Right cardiac atrium (tissue), 5 donors: Measurements from ENCODE around the gene RABGAP1L. TPM values are rescaled to one million over a fixed set of nuclear protein-coding genes. Genes with fewer than 3 reads are reported as not detected.

Experiments
- ATAC-seq, 2 donors: fragments of 200-7000 bp; cut with Tn5 transposase; one replicate each; pipeline versions ENCODE4 v1.8.0 to v1.9.1; 2020; ENCODE audit warnings: moderate library complexity in 2 of 2, mild to moderate bottlenecking in 1 of 2
- DNase-seq, 3 donors: peaks; one replicate each; pipeline ENCODE4 v3.0.0-alpha.2; 2020
- H3K27ac ChIP-seq: one replicate; pipeline ENCODE4 v1.5.1; 2013; ENCODE audit warnings: mild to moderate bottlenecking, low read length, control low read depth, moderate library complexity
- H3K27me3 ChIP-seq: one replicate; pipeline ENCODE4 v1.6.1; 2013; ENCODE audit not compliant: control insufficient read depth, insufficient read depth
- H3K4me1 ChIP-seq: one replicate; pipeline ENCODE4 v1.6.1; 2013; ENCODE audit warnings: low read length; ENCODE audit not compliant: control insufficient read depth, insufficient read depth
- H3K4me3 ChIP-seq: one replicate; pipeline ENCODE4 v1.5.1; 2013; ENCODE audit warnings: low read length, control low read depth
- H3K9me3 ChIP-seq: one replicate; pipeline ENCODE4 v1.6.1; 2013; ENCODE audit warnings: low read length; ENCODE audit not compliant: control insufficient read depth
- WGBS: extraction: QIAGEN DNeasy Blood & Tissue Kit; methylation state at CpG from one replicate; pipeline ENCODE4 v1.1.7; 2013; 5-methylcytosine and 5-hydroxymethylcytosine counted together
- intact Hi-C, 4 donors: fragments of 100-400 bp; cut with DNase I; formaldehyde crosslinking; loops; one replicate each; pipeline versions ENCODE4 v1.11.0 to v1.14.0; 2022 to 2023
- polyA plus RNA-seq: library from polyadenylated mRNA; stranded (reverse); fragments of 200-250 nt; gene quantifications from one replicate; pipeline ENCODE4 v1.2.3, GENCODE V29; 2013
- total RNA-seq, 4 donors: library from RNA; stranded (reverse); fragmentation: NEBNext Ultra II Directional; extraction: Animal tissue kit (Norgen Biotek cat#: 25700); gene quantifications; one replicate each; pipeline ENCODE4 v1.2.1, GENCODE V29; 2021
- donor health status: healthy with polysubstance abuse.
- donor health status: DM: no; HTN: yes; CAD: no.
- donor health status: DM: no; HTN: no; CAD: no.
- donor health status: DM: no; HTN: yes; CAD: no; lungs with severe emphysema.
- donor health status: DM: yes; HTN: yes; CAD: no.

The RABGAP1L gene
- total and polyA plus RNA-seq, 5 donors = 174 to 367 (median 186) TPM

DNA sequence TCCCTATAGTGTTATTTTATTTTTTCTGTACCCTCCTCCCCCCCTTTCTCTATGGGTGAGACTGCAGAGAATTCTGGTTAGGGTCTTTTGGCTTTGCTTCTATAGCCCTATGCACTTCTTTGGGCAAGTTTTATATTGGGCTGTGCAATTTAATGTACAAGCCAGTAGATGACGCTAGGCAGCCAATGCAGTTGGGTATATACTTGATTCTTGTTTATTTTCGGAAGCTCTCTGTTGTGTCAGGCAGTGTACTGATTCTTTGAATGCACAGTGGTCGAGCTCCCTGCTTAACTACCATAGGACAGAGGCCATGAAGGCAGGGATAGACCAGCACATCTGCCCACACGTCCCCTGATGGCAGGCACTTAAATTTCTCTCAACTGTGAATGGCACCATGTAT lies 254.3 kb downstream of the RABGAP1L start:
- intact Hi-C loops = no loop called here
- H3K9me3 ChIP-seq = no peaks in the 10 kb centered on the region
- WGBS = 63% methylated on average over 4 of the region's 4 CpGs
- H3K4me3 ChIP-seq = no peak overlapping the region
- no peak for DNase-seq
- peak in 1 of 2 donors; percentile 24 for ATAC-seq
- peaks cover 2% of the 10 kb centered on the region for H3K4me1 ChIP-seq
- H3K27me3 ChIP-seq = no peaks in the 10 kb centered on the region
- no peak overlapping the region for H3K27ac ChIP-seq

DNA sequence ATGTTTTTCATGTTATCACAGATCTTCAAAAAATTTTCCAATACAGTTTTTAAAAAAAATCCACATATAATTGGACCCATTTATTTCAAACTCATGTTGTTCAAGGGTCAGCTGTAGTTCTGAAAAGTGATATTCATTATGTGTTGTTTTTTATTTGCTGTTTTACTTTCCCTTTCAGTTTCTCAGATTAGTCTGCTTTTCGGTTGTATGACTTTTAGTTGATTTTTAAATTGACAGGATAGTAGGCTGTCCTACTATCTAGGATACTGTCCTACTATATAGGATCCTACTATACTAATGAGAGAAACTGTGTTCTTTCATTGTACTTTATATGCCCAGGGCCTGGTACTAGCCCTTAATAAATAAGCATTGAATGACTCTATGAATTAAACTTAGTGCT lies 254.9 kb downstream of the RABGAP1L start:
- no peak overlapping the region for H3K27ac ChIP-seq
- 40% methylated on average over 1 of the region's 1 CpG for WGBS
- no peaks in the 10 kb centered on the region for H3K9me3 ChIP-seq
- peak overlapping the region; percentile 35 for H3K4me3 ChIP-seq
- ATAC-seq (no peak), DNase-seq (no peak)
- intact Hi-C loops = no loop called here
- peaks cover 2% of the 10 kb centered on the region for H3K4me1 ChIP-seq
- no peaks in the 10 kb centered on the region for H3K27me3 ChIP-seq

DNA sequence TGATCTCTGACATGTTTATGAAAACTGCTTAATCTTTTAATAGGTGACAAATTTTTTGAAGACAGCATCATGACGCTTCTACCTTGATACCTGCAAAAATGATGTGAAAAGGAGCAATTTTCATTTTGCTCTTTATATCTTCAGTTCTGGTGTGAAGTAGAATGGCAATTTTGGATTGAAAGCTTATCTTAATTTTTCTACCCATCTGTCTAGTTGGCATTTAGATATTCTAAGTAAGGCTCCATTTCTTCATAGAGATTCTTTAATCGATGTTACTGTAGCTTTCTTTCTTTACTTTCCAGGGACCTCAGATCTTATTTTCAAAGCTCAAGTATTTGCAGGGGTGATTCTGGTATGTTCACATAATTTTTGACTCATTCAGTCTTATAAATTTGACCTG lies 256.2 kb downstream of the RABGAP1L start:
- ATAC-seq (no peak), DNase-seq (no peak)
- intact Hi-C loops = no loop called here
- Histone ChIP-seq H3K9me3 (no peaks in the 10 kb centered on the region), H3K27ac (no peak overlapping the region), H3K4me3 (no peak overlapping the region), H3K4me1 (peaks cover 2% of the 10 kb centered on the region), H3K27me3 (no peaks in the 10 kb centered on the region)
- WGBS = 95% methylated on average over 2 of the region's 2 CpGs

DNA sequence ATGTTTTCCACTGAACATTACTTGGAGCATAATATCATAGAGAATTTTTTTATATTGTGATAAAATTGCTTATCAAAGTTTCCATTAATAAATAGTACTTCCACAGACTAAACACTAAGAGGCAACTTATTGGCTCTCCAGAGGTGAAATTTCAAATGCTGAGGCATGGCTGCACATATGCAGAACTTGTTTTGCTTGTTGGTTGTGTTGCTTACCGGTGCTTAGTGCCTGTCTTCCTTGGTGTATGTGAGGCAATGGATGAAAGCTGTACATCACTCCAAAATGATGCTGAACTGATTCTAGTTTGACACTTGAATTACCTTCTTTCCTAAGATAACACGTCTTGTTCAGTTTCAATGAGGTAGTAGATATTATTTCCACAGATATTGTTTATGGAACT lies 258.6 kb downstream of the RABGAP1L start:
- Histone ChIP-seq H3K9me3 (no peaks in the 10 kb centered on the region), H3K27ac (no peak overlapping the region), H3K4me1 (peaks cover 2% of the 10 kb centered on the region), H3K4me3 (no peak overlapping the region), H3K27me3 (no peaks in the 10 kb centered on the region)
- no peak for ATAC-seq
- intact Hi-C loops = no loop called here
- whole genome bisulfite sequencing = 87% methylated on average over 2 of the region's 2 CpGs
- no peak for DNase-seq

DNA sequence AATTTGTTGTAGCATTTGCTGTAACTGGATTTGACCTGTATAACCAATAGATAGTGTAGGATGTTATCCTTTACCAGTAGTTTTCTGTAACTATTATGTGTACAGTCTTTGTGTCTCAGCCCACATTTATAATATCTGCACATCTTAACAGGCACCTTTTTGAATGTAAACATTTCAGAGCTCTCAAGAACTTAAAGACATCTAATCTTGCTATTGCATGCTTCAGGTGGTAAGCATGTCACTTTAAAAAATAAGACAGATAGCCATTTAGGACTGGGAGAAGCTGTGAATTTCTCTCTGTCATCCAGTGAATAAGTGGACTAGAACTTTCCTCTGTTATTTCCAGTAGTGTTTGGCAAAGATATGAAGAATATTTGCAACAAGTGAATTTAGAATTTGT lies 265.8 kb downstream of the RABGAP1L start:
- no peaks in the 10 kb centered on the region for H3K9me3 ChIP-seq
- DNase-seq (no peak), ATAC-seq (no peak)
- H3K4me3 ChIP-seq = no peak overlapping the region
- H3K27me3 ChIP-seq = no peaks in the 10 kb centered on the region
- intact Hi-C loops = no loop called here
- no peak overlapping the region for H3K27ac ChIP-seq
- no peaks in the 10 kb centered on the region for H3K4me1 ChIP-seq

DNA sequence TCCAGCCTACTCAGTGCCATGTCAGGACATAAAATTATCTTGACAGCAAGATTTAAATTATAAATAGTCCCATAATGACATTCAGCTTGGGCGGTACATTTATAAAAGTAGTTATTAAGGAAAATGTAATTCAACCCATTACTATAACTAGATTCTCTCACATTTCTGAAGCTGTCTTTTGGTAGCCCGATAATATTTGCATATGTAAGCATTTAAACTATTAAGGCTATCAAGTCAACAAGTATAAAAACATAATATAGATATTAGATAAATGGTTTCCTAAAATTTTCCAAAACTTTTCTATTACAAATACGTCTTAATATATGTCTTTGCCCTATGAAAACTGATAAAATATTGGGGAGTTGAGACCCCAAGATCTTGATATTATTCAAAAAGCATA lies 266.8 kb downstream of the RABGAP1L start:
- DNase-seq (no peak), ATAC-seq (no peak)
- Histone ChIP-seq H3K27ac (no peak overlapping the region), H3K27me3 (no peaks in the 10 kb centered on the region), H3K9me3 (no peaks in the 10 kb centered on the region), H3K4me1 (no peaks in the 10 kb centered on the region), H3K4me3 (no peak overlapping the region)
- intact Hi-C loops = no loop called here
- WGBS = 92% methylated on average over 3 of the region's 3 CpGs

DNA sequence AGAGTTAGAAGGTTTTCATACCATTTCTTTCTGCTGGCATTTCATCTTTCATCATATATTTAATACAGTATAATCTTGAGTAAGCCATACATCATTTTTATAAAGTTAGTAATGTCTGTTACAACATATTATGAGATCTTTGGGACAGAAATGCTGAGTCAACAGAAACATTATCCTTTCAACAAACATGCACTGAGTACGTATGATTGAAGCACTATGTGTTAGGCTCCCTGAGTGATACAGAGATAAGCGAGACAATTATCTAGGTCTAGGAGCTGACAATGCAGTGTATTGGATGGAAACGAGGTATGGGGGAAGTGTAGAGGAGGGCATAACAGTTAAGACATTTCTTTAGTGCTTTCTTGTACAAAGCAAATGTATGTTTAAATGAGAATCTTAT lies 268.7 kb downstream of the RABGAP1L start:
- Histone ChIP-seq H3K9me3 (no peaks in the 10 kb centered on the region), H3K27ac (no peak overlapping the region), H3K27me3 (no peaks in the 10 kb centered on the region), H3K4me3 (no peak overlapping the region), H3K4me1 (no peaks in the 10 kb centered on the region)
- intact Hi-C loops = no loop called here
- ATAC-seq (no peak), DNase-seq (no peak)
- 52% methylated on average over 3 of the region's 3 CpGs for WGBS

DNA sequence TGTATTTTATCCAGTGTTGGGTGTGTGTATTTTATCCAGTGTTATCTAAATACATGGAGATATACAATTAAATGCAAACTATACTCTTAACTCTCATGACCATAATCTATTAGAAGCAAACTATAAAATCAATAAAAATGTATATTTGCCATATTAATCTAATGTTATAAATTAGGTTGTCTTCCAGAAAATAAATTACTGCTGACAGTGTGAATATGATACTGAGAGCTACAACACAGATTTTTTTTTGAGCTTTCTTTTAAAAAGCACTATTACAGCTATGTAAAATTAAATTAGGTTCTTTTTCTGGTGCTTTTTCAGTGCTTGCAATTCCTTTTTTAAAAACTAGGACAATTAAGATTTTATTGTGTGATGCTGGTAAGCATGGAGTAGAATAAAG lies 269.4 kb downstream of the RABGAP1L start:
- intact Hi-C loops = no loop called here
- no peaks in the 10 kb centered on the region for H3K9me3 ChIP-seq
- no peak overlapping the region for H3K27ac ChIP-seq
- no peak overlapping the region for H3K4me3 ChIP-seq
- H3K27me3 ChIP-seq = no peaks in the 10 kb centered on the region
- DNase-seq = no peak
- H3K4me1 ChIP-seq = no peaks in the 10 kb centered on the region
- ATAC-seq = no peak

DNA sequence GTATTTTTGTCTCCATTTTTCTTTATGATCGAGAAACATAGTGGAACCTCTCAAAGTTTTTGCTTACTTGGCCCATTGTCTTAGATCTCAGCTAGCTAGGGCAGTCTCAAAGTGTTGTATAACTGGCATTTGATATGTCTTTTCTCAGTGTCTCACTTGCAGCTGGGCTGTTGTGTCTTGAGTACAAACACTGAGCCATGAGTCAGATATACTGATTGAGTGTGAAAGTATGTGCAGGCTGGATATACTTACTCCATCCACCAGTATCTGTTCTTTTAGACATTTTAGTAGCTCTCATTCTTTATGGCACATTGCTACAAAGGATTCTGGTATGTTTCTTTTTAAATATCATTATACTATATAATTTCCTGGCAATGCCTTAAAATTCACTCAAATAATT lies 274.1 kb downstream of the RABGAP1L start:
- ATAC-seq (no peak), DNase-seq (no peak)
- Histone ChIP-seq H3K4me3 (no peak overlapping the region), H3K4me1 (peaks cover 1% of the 10 kb centered on the region), H3K9me3 (no peaks in the 10 kb centered on the region), H3K27me3 (no peaks in the 10 kb centered on the region), H3K27ac (no peak overlapping the region)
- WGBS = 99% methylated on average over 1 of the region's 1 CpG
- intact Hi-C loops = no loop called here

DNA sequence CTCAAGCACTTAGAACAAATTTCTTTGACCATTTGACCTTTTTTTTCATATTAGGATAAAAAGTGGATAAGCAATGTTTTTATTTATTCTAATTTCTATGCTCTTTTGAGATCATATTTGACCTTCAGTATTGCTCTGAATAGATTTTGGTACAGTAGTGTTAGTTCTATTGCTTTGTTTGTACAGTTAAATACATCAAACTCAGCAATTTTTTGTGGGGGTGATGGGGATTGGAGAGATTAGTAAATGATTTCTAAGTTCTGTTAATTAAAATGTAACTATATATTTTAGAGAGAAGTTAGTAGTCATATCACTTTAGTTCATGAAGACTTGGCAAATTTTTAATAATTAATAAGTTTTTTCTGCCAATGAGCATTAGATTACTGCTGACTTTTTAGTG lies 286.0 kb downstream of the RABGAP1L start:
- H3K4me1 ChIP-seq = peaks cover 4% of the 10 kb centered on the region
- H3K4me3 ChIP-seq = no peak overlapping the region
- DNase-seq = no peak
- ATAC-seq = no peak
- H3K9me3 ChIP-seq = no peaks in the 10 kb centered on the region
- no peak overlapping the region for H3K27ac ChIP-seq
- intact Hi-C loops = no loop called here
- no peaks in the 10 kb centered on the region for H3K27me3 ChIP-seq

DNA sequence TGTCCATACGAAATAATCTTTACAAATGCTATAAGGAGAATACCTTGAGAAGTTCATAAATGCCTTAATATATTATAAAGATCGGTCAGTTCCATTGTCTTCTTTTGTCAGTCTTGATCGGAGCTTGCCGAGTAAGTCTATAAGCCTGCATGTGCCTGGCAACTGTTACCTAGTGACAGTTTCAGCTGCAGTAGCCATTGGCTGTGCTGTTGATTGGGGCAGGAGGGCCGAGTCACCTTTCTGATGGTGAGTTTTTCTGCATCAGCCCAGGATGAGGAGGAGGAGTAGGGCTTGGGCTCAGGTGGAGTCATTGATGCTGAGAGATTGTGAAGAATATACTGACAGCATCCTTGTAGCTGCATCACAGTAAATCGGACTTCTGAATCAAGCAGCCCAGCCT lies 286.5 kb downstream of the RABGAP1L start:
- 75% methylated on average over 6 of the region's 6 CpGs for WGBS
- H3K27ac ChIP-seq = no peak overlapping the region
- ATAC-seq (peak in 1 of 2 donors; percentile 29), DNase-seq (no peak)
- peaks cover 4% of the 10 kb centered on the region for H3K4me1 ChIP-seq
- intact Hi-C loops = no loop called here
- H3K4me3 ChIP-seq = no peak overlapping the region
- no peaks in the 10 kb centered on the region for H3K27me3 ChIP-seq
- H3K9me3 ChIP-seq = no peaks in the 10 kb centered on the region

DNA sequence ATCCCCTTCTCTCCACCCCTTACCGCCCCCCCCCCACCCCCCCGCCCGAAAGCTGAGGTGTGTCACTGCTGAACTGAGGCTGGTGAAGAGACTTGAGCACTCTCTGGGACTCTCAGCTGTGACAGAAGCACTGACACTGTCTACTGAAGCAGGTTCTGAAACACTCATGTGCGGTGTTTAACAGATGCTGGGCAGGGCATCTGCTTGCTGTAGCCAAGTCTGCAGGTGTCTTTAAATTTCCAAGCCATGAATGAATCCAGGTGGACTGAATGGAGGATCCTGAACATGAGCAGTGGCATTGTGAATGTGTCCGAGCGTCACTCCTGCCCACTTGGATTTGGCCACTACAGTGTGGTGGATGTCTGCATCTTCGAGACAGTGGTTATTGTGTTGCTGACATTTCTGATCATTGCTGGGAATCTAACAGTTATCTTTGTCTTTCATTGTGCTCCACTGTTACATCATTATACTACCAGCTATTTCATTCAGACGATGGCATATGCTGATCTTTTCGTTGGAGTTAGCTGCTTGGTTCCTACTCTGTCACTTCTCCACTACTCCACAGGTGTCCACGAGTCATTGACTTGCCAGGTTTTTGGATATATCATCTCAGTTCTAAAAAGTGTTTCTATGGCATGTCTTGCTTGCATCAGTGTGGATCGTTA lies 288.7 kb downstream of the RABGAP1L start, which contains the start of gene GPR52:
Gene GPR52, plus strand, starts transcription at position 99 of the 665 bp plus-strand sequence. Its CDS starts 148 bp downstream, at position 247.
- intact Hi-C loops = no loop called here
- Histone ChIP-seq H3K4me1 (peaks cover 4% of the 10 kb centered on the region), H3K27ac (no peak within 1 kb of the TSS), H3K9me3 (no peaks in the 10 kb centered on the region), H3K27me3 (no peaks in the 10 kb centered on the region), H3K4me3 (no peak within 1 kb of the TSS)
- DNase-seq (no peak), ATAC-seq (no peak)
- 88% methylated on average over 11 of the region's 11 CpGs for WGBS
